ENCODE data around the gene JAKMIP2.
"Not testable (repeated sequence)": the region's sequence is repeated elsewhere in the genome, so short reads cannot be mapped to it uniquely, and the experiment has no call there.

GRCh38 chr5:147580418-147580817 is 202.1 kb downstream of the JAKMIP2 start:
- not testable (repeated sequence) for TF ChIP-seq CTCF (conservative IDR thresholded peaks at IDR 0.05); EZH2 (IDR thresholded peaks at IDR 0.05; ENCODE audit: low read depth)
